GM12891 (cell line): ENCODE data around the gene DPP8.

Source experiments
- DNase-seq: peaks from one replicate; pipeline ENCODE4 v3.0.0; 2011; ENCODE audit warnings: low spot score; ENCODE audit not compliant: insufficient read length
- FAIRE-seq: peaks from 2 replicates; lab custom pipeline; 2011; peaks lifted over from hg19 to GRCh38; lab: Jason Lieb, UNC
- PAX5 ChIP-seq: IDR thresholded peaks from 2 replicates; pipeline ENCODE4 v1.6.1; 2011; ENCODE audit warnings: low read length, moderate library complexity, mild to moderate bottlenecking; ENCODE audit not compliant: insufficient read depth, severe bottlenecking
- POLR2A ChIP-seq: IDR thresholded peaks from 2 replicates; pipeline ENCODE4 v1.6.1; 2011; ENCODE audit warnings: low read depth, low read length, control low read depth
- POLR2AphosphoS5 ChIP-seq: IDR thresholded peaks from 2 replicates; pipeline ENCODE4 v1.6.1; 2011; ENCODE audit warnings: low read depth, low read length, control low read depth
- POU2F2 ChIP-seq: IDR thresholded peaks from 2 replicates; pipeline ENCODE4 v1.6.1; 2011; ENCODE audit warnings: low read depth, mild to moderate bottlenecking, control low read depth, low read length, moderate library complexity
- SPI1 ChIP-seq: IDR thresholded peaks from 2 replicates; pipeline ENCODE4 v1.6.1; 2011; ENCODE audit warnings: low read depth, low read length, control low read depth
- TAF1 ChIP-seq: IDR thresholded peaks from 2 replicates; pipeline ENCODE4 v1.6.1; 2011; ENCODE audit warnings: low read depth, low read length, control low read depth

The DPP8 gene

GRCh38 chr15:65396965-65397317, 120.5 kb downstream of the DPP8 start:
- TF ChIP-seq POU2F2, result no peak
- no peak for FAIRE-seq
- DNase-seq, result no peak

- FAIRE-seq (no peak), DNase-seq (no peak)
- TF ChIP-seq POU2F2, result no peak
- no peak for TF ChIP-seq TAF1
These were observed 121.1 kb downstream of the DPP8 start for GRCh38 chr15:65396283-65396964.

GRCh38 chr15:65395567-65396202, 121.8 kb downstream of the DPP8 start:
- no peak for FAIRE-seq
- no peak for TF ChIP-seq POLR2A
- TF ChIP-seq POLR2AphosphoS5, result no peak
- no peak for TF ChIP-seq PAX5
- no peak for TF ChIP-seq POU2F2
- TF ChIP-seq TAF1, result no peak
- TF ChIP-seq SPI1, result no peak
- no peak for DNase-seq

- DNase-seq (no peak), FAIRE-seq (no peak)
- TF ChIP-seq POLR2A (no peak), POU2F2 (no peak), POLR2AphosphoS5 (no peak)
These were observed 122.6 kb downstream of the DPP8 start for GRCh38 chr15:65394936-65395335.

GRCh38 chr15:65394280-65394789, 123.2 kb downstream of the DPP8 start:
- TF ChIP-seq POLR2A (no peak), SPI1 (no peak), POU2F2 (no peak), TAF1 (no peak), PAX5 (no peak), POLR2AphosphoS5 (no peak)
- no peak for DNase-seq
- no peak for FAIRE-seq

GRCh38 chr15:65393557-65393956, 123.9 kb downstream of the DPP8 start:
- FAIRE-seq, result no peak
- no peak for TF ChIP-seq POLR2A
- no peak for DNase-seq

- TF ChIP-seq POLR2A (no peak), PAX5 (no peak), POLR2AphosphoS5 (no peak), TAF1 (no peak), POU2F2 (no peak), SPI1 (no peak)
- FAIRE-seq, result no peak
- no peak for DNase-seq
These were observed 124.4 kb downstream of the DPP8 start for GRCh38 chr15:65393091-65393490.
